Neural cell (in vitro differentiated cells): ENCODE measurements around the gene COL1A1. TPM values are rescaled to one million over a fixed set of nuclear protein-coding genes. Genes with fewer than 3 reads are reported as not detected.

Source experiments
- H2AFZ ChIP-seq: fragments of 200-600, 300-800 bp; sonication (generic), shearing (Covaris generic); 2 replicates; pipeline ENCODE4 v1.6.0; 2014; ENCODE audit warnings: low read depth, mild to moderate bottlenecking, antibody characterized with exemption, low read length, moderate library complexity
- H3F3A ChIP-seq: fragments of 200-600 bp; shearing (Covaris generic); 2 replicates; pipeline ENCODE4 v1.6.1; 2016; ENCODE audit warnings: mild to moderate bottlenecking, moderate library complexity, mixed read lengths, antibody characterized with exemption, low read length; ENCODE audit not compliant: insufficient read depth, poor library complexity, severe bottlenecking
- H3K27ac ChIP-seq: fragments of 200-600, 300-800 bp; sonication (generic), shearing (Covaris generic); 2 replicates; pipeline ENCODE4 v1.5.1; 2014; ENCODE audit warnings: mild to moderate bottlenecking, low read length, moderate library complexity
- H3K27me3 ChIP-seq: fragments of 300-800, 200-600 bp; sonication (generic), shearing (Covaris generic); 2 replicates; pipeline ENCODE4 v1.6.0; 2014; ENCODE audit warnings: mild to moderate bottlenecking, low read depth, low read length, moderate library complexity; ENCODE audit not compliant: insufficient read depth
- H3K36me3 ChIP-seq: fragments of 300-800, 200-600 bp; sonication (generic), shearing (Covaris generic); 2 replicates; pipeline ENCODE4 v1.5.1; 2014; ENCODE audit warnings: mild to moderate bottlenecking, antibody characterized with exemption, low read length, moderate library complexity; ENCODE audit not compliant: insufficient read depth
- H3K4me2 ChIP-seq: fragments of 300-800, 200-600 bp; sonication (generic), shearing (Covaris generic); 2 replicates; pipeline ENCODE4 v1.6.0; 2014; ENCODE audit warnings: mild to moderate bottlenecking, low read length
- H3K4me3 ChIP-seq: fragments of 300-800, 200-600 bp; sonication (generic), shearing (Covaris generic); 2 replicates; pipeline ENCODE4 v1.5.1; 2014; ENCODE audit warnings: mild to moderate bottlenecking, low read length, moderate library complexity
- H3K79me2 ChIP-seq: fragments of 200-600 bp; shearing (Covaris generic); replicated peaks from 2 replicates; pipeline ENCODE4 v1.6.0; 2014; ENCODE audit warnings: mild to moderate bottlenecking, low read length, moderate library complexity; ENCODE audit not compliant: insufficient read depth
- H3K9ac ChIP-seq: fragments of 300-800, 200-600 bp; sonication (generic), shearing (Covaris generic); 2 replicates; pipeline ENCODE4 v1.6.1; 2016; ENCODE audit warnings: mild to moderate bottlenecking, low read length, mixed read lengths
- H3K9me2 ChIP-seq: fragments of 200-600 bp; shearing (Covaris generic); 2 replicates; pipeline ENCODE4 v1.6.1; 2016; ENCODE audit warnings: mild to moderate bottlenecking, low read length, mixed read lengths; ENCODE audit not compliant: insufficient read depth
- H3K9me3 ChIP-seq: fragments of 200-600, 300-800 bp; sonication (generic), shearing (Covaris generic); 2 replicates; pipeline ENCODE4 v1.6.1; 2016; ENCODE audit warnings: mild to moderate bottlenecking, mixed run types, low read length, moderate library complexity, mixed read lengths
- H4K20me1 ChIP-seq: fragments of 200-600 bp; shearing (Covaris generic); 2 replicates; pipeline ENCODE4 v1.6.1; 2016; ENCODE audit warnings: mild to moderate bottlenecking, mixed run types; ENCODE audit not compliant: insufficient read depth
- CTCF ChIP-seq: fragments of 450-650 bp; IDR thresholded peaks from 2 replicates; pipeline ENCODE4 v1.5.1; 2014; ENCODE audit warnings: antibody characterized with exemption, mild to moderate bottlenecking, moderate library complexity; ENCODE audit not compliant: poor library complexity, severe bottlenecking
- EP300 ChIP-seq: fragments of 450-650 bp; conservative IDR thresholded peaks from 2 replicates; pipeline ENCODE4 v1.6.1; 2014; ENCODE audit warnings: antibody characterized with exemption, mild to moderate bottlenecking, moderate library complexity; ENCODE audit not compliant: poor library complexity, severe bottlenecking
- EZH2 ChIP-seq: fragments of 200-600, 300-800 bp; shearing (Covaris generic), sonication (generic); IDR thresholded peaks from 2 replicates; pipeline ENCODE4 v1.6.1; 2014; ENCODE audit warnings: antibody characterized with exemption, low read length, borderline replicate concordance, mild to moderate bottlenecking; ENCODE audit not compliant: insufficient read depth, poor library complexity, severe bottlenecking
- MXI1 ChIP-seq: fragments of 450-650 bp; conservative IDR thresholded peaks from 2 replicates; pipeline ENCODE4 v1.6.1; 2014; ENCODE audit warnings: antibody characterized with exemption, mild to moderate bottlenecking; ENCODE audit not compliant: poor library complexity, severe bottlenecking
- POLR2AphosphoS5 ChIP-seq: IDR thresholded peaks from 2 replicates; pipeline ENCODE4 v1.6.1; 2012
- RAD21 ChIP-seq: fragments of 450-650 bp; conservative IDR thresholded peaks from 2 replicates; pipeline ENCODE4 v1.6.1; 2014; ENCODE audit warnings: antibody characterized with exemption, mild to moderate bottlenecking, moderate library complexity
- REST ChIP-seq: IDR thresholded peaks from 2 replicates; pipeline ENCODE4 v1.6.1; 2012; ENCODE audit warnings: borderline replicate concordance
- SMC3 ChIP-seq: fragments of 450-650 bp; conservative IDR thresholded peaks from 2 replicates; pipeline ENCODE4 v1.6.1; 2014; ENCODE audit warnings: antibody characterized with exemption, mild to moderate bottlenecking, moderate library complexity; ENCODE audit not compliant: poor library complexity
- TAF1 ChIP-seq: IDR thresholded peaks from 2 replicates; pipeline ENCODE4 v1.6.1; 2012; ENCODE audit warnings: low read depth
- polyA plus RNA-seq: library from polyadenylated mRNA; depleted of rRNA; stranded (reverse); fragments of >200 nt; gene quantifications from 2 replicates; pipeline ENCODE4 v1.2.3, GENCODE V29; 2014

Gene COL1A1
- polyA plus RNA-seq, 1 donor from 2014 or later, result 0.14 TPM

GRCh38 chr17:50190293-50190602, 11.2 kb downstream of the COL1A1 start:
- Histone ChIP-seq H3K9me2 (no peaks in the 10 kb centered on the region), H3K4me3 (no peak overlapping the region), H2AFZ (no peak overlapping the region), H3K9me3 (no peaks in the 10 kb centered on the region), H3K27ac (no peak overlapping the region), H4K20me1 (no peaks in the 10 kb centered on the region), H3F3A (no peaks in the 10 kb centered on the region), H3K9ac (no peak overlapping the region), H3K36me3 (no peaks in the 10 kb centered on the region), H3K4me2 (no peak overlapping the region), H3K27me3 (no peaks in the 10 kb centered on the region), H3K79me2 (no peaks in the 10 kb centered on the region)
- TF ChIP-seq CTCF (no peak), MXI1 (no peak), EP300 (no peak), POLR2AphosphoS5 (no peak), SMC3 (no peak), EZH2 (no peak), TAF1 (no peak), REST (no peak), RAD21 (no peak)

- Histone ChIP-seq H3K27me3 (no peaks in the 10 kb centered on the region), H3K27ac (no peak overlapping the region), H3K9me3 (no peaks in the 10 kb centered on the region), H3K9me2 (no peaks in the 10 kb centered on the region), H3K36me3 (no peaks in the 10 kb centered on the region), H3K4me2 (no peak overlapping the region), H2AFZ (no peak overlapping the region), H3K4me3 (no peak overlapping the region), H3F3A (no peaks in the 10 kb centered on the region), H3K79me2 (no peaks in the 10 kb centered on the region), H4K20me1 (no peaks in the 10 kb centered on the region), H3K9ac (no peak overlapping the region)
- TF ChIP-seq SMC3 (no peak), EZH2 (no peak), EP300 (no peak), RAD21 (no peak), CTCF (no peak), REST (no peak), MXI1 (no peak), POLR2AphosphoS5 (no peak)
Observed at GRCh38 chr17:50189550-50190292, 11.7 kb downstream of the COL1A1 start.
